K562 (cell line): ENCODE measurements around the gene RNF25. TPM values are rescaled to one million over a fixed set of nuclear protein-coding genes. Genes with fewer than 3 reads are reported as not detected.

Experiments used
- ATF7 ChIP-seq: fragments of 450-650 bp; IDR thresholded peaks from 2 replicates; pipeline ENCODE4 v1.7.1; 2014; ENCODE audit warnings: mild to moderate bottlenecking, moderate library complexity
- ESRRB ChIP-seq: fragments of 250-450 bp; sonication (Bioruptor Pico); IDR thresholded peaks from 2 replicates; pipeline ENCODE4 v1.5.0; 2020; ENCODE audit warnings: mild to moderate bottlenecking, moderate library complexity, borderline replicate concordance
- KLF6 ChIP-seq: fragments of 250-450 bp; sonication (Bioruptor Pico); IDR thresholded peaks from 2 replicates; pipeline ENCODE4 v1.4.0; 2020; ENCODE audit warnings: mild to moderate bottlenecking, moderate library complexity, borderline replicate concordance
- NFE2L1 ChIP-seq: fragments of 450-650 bp; IDR thresholded peaks from 2 replicates; pipeline ENCODE4 v1.6.1; 2016; ENCODE audit warnings: missing genetic modification characterization, low read depth, mild to moderate bottlenecking, missing compliant biosample characterization, moderate library complexity, borderline replicate concordance
- NFIX ChIP-seq: fragments of 250-450 bp; sonication (Bioruptor Pico); IDR thresholded peaks from 2 replicates; pipeline ENCODE4 v1.4.0; 2020; ENCODE audit warnings: low read depth, mild to moderate bottlenecking, moderate library complexity
- POLR2H ChIP-seq: IDR thresholded peaks from 2 replicates; pipeline ENCODE4 v1.6.1; 2016; ENCODE audit warnings: missing genetic modification characterization, low read depth, mild to moderate bottlenecking, control low read depth, missing compliant biosample characterization, moderate library complexity
- RBM39 ChIP-seq: fragments of 200-400 bp; formaldehyde crosslinking; optimal IDR thresholded peaks from 2 replicates; pipeline ENCODE3; 2018; ENCODE audit warnings: low read depth, low read length
- REST ChIP-seq, 2 experiments: fragments of 450-650 bp; formaldehyde crosslinking in 1 of 2; IDR thresholded peaks; 2 replicates each; pipeline versions ENCODE4 v1.4.0 to v1.6.1; 2014 to 2020; ENCODE audit warnings: mild to moderate bottlenecking in 2 of 2, borderline replicate concordance in 1 of 2, low read depth in 1 of 2
- SP1 ChIP-seq: sonication (generic); formaldehyde crosslinking; IDR thresholded peaks from 2 replicates; pipeline ENCODE4 v1.8.1; 2022; ENCODE audit warnings: mild to moderate bottlenecking, missing genetic modification reagents
- STAG1 ChIP-seq: sonication (generic); formaldehyde crosslinking; IDR thresholded peaks from 2 replicates; pipeline ENCODE4 v1.5.0; 2020; ENCODE audit warnings: missing genetic modification reagents, borderline replicate concordance
- SUPT5H ChIP-seq: fragments of 450-650 bp; IDR thresholded peaks from 2 replicates; pipeline ENCODE4 v1.6.1; 2016
- TAF1 ChIP-seq: IDR thresholded peaks from 2 replicates; pipeline ENCODE4 v1.6.1; 2011; ENCODE audit warnings: mild to moderate bottlenecking, low read length, moderate library complexity; ENCODE audit not compliant: insufficient read depth, control insufficient read depth, severe bottlenecking; ENCODE audit errors: extremely low read depth
- ZNF124 ChIP-seq: sonication (generic); formaldehyde crosslinking; IDR thresholded peaks from 2 replicates; pipeline ENCODE4 v1.8.1; 2022; ENCODE audit warnings: missing genetic modification reagents
- ZNF644 ChIP-seq: fragments of 200-800 bp; sonication (Bioruptor generic); IDR thresholded peaks from 2 replicates; pipeline ENCODE4 v1.6.1; 2016; ENCODE audit warnings: low read depth, missing genetic modification characterization, missing compliant biosample characterization
- polyA plus RNA-seq, 8 experiments: library from polyadenylated mRNA; depleted of rRNA in 4 of 8; stranded (reverse) in 5 of 8; unstranded in 3 of 8; fragments of >200 nt; fragmentation: Nextera tagmentation in 2 of 8; fragmentation: Illumina TruSeq in 1 of 8; extraction: Ambion mirVana in 2 of 8; extraction: Trizol in 1 of 8; gene quantifications; 2 replicates each; pipeline versions ENCODE4 v1.2.1 to v1.2.3, GENCODE V29; 2011 to 2014; ENCODE audit warnings: inconsistent platforms in 1 of 8, missing spikeins in 1 of 8
- total RNA-seq, 7 experiments: library from RNA; depleted of rRNA in 6 of 7; stranded (reverse); fragments of >200 nt in 6 of 7; fragmentation: Illumina TruSeq in 2 of 7; extraction: Trizol in 2 of 7; gene quantifications; 2 replicates each; pipeline versions ENCODE4 v1.2.1 to v1.2.3, GENCODE V29; 2011 to 2021; ENCODE audit warnings: low replicate concordance in 1 of 7
- TF ChIP-seq, protein P1 (sequence below): fragments of 250-450 bp; sonication (Bioruptor Pico); IDR thresholded peaks from 2 replicates; pipeline ENCODE4 v1.4.0; 2020; ENCODE audit warnings: borderline replicate concordance
- TF ChIP-seq, protein P2 (sequence below): fragments of 450-650 bp; formaldehyde crosslinking; IDR thresholded peaks from 2 replicates; pipeline ENCODE4 v1.4.0; 2020; ENCODE audit warnings: mild to moderate bottlenecking, moderate library complexity

RNF25 gene
- total and polyA plus RNA-seq, 9 of the 15 experiments (the other 6 are each of a cell fraction or from before 2014, with no cell fraction given) = 2.3 to 49.8 (median 20.5) TPM

DNA sequence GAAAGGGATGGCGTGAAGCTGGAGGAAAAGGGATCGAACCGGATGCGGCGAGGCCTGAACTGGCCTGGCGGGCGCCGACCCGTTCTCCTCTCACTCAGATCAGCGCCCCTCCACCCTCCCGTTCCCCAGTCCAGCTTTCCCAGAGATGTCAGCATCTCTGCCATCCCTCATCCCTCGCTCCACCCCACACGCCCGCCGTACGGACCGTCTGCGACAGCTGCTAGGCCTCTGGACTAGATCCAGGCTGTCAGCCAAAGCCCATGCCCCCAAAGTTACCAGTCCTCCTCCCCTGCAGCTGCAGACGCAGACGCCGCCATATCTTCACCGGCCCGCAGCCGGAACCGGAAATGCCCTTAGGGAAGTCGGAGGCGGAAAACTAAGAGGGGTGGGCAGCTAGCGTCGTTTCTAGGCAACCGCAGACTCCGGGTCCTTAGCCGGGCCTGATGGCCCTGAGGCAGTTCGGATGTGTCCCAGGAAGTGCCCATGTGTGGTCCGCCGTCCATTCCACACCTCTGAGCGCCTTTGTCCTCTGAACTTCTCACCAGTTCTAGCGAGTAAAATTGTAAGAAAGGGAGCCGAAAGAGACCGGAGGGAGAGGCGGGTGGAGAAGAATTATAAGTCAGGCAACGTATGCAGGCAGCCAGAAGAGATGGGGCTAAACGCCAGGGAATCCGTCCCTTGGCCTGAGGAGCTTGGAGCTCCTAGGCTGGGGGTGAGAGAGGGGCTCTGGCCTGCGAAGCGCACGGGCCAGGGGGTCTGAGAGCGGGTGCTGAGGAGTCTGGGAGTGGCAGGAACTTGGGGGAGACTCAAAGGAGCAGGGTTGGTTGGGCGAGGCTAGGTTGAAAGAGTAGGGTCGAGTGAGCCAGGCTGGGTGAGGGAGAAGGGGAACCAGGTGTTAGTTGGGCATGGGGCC, at the start of gene RNF25, which contains the start of gene STK36 (continued):
- TF ChIP-seq NFE2L1 (tag) (no peak), ZNF124 (no peak), ZNF644 (tag) (no peak), RBM39 (no peak), SUPT5H (peak; percentile 81), ATF7 (peak; percentile 45), KLF6 (CRISPR knock-in tag) (no peak), STAG1 (CRISPR knock-in tag) (no peak), NFIX (CRISPR knock-in tag) (no peak), REST (IDR thresholded peaks at IDR 0.05; ENCODE audit: borderline replicate concordance) (no peak), REST (CRISPR knock-in tag; IDR thresholded peaks at IDR 0.05; ENCODE audit: low read depth) (no peak), TAF1 (peak; percentile 67), POLR2H (tag) (no peak), ESRRB (no peak), SP1 (CRISPR knock-in tag) (no peak)
- TF ChIP-seq, protein P1, sequence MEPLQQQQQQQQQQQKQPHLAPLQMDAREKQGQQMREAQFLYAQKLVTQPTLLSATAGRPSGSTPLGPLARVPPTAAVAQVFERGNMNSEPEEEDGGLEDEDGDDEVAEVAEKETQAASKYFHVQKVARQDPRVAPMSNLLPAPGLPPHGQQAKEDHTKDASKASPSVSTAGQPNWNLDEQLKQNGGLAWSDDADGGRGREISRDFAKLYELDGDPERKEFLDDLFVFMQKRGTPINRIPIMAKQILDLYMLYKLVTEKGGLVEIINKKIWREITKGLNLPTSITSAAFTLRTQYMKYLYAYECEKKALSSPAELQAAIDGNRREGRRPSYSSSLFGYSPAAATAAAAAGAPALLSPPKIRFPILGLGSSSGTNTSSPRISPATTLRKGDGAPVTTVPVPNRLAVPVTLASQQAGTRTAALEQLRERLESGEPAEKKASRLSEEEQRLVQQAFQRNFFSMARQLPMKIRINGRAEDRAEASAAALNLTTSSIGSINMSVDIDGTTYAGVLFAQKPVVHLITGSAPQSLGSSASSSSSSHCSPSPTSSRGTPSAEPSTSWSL (CRISPR knock-in tag) = no peak
- TF ChIP-seq, protein P2, sequence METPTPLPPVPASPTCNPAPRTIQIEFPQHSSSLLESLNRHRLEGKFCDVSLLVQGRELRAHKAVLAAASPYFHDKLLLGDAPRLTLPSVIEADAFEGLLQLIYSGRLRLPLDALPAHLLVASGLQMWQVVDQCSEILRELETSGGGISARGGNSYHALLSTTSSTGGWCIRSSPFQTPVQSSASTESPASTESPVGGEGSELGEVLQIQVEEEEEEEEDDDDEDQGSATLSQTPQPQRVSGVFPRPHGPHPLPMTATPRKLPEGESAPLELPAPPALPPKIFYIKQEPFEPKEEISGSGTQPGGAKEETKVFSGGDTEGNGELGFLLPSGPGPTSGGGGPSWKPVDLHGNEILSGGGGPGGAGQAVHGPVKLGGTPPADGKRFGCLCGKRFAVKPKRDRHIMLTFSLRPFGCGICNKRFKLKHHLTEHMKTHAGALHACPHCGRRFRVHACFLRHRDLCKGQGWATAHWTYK = no peak
